Caco-2 (cell line): ENCODE measurements around the gene OR8K1. TPM values are rescaled to one million over a fixed set of nuclear protein-coding genes. Genes with fewer than 3 reads are reported as not detected.

ENCODE experiments used
- BruUV-seq: library from RNA; stranded (reverse); fragments of 400-500 nt; replicated peaks from 2 replicates; lab custom pipeline; 2021; lab: Mats Ljungman, UMichigan
- CTCF ChIA-PET: fragments of 300-600 bp; sonication (Branson Sonifier 250); formaldehyde crosslinking; loops from one replicate; lab custom pipeline; 2022; ENCODE audit warnings: antibody characterized with exemption; lab: Charles Lee
- POLR2A ChIA-PET: fragments of 300-600 bp; sonication (Branson Sonifier 250); formaldehyde crosslinking; loops from one replicate; lab custom pipeline; 2022; ENCODE audit warnings: antibody characterized with exemption; lab: Charles Lee
- DNase-seq, 2 experiments: peaks; one replicate each; pipeline versions ENCODE4 v3.0.0 to v3.0.0-alpha.2; 2020 to 2022
- H3K27me3 ChIP-seq: replicated peaks from 2 replicates; pipeline ENCODE4 v1.6.0; 2011; ENCODE audit warnings: low read length; ENCODE audit not compliant: control insufficient read depth, insufficient read depth
- H3K36me3 ChIP-seq: 2 replicates; pipeline ENCODE4 v1.5.1; 2011; ENCODE audit warnings: low read length; ENCODE audit not compliant: control insufficient read depth, insufficient read depth
- H3K4me1 ChIP-seq: fragments of 250-450 bp; sonication (Bioruptor Pico); 2 replicates; pipeline ENCODE4 v1.5.1; 2020; ENCODE audit warnings: mild to moderate bottlenecking
- H3K4me3 ChIP-seq: 2 replicates; pipeline ENCODE4 v1.5.1; 2011; ENCODE audit warnings: low read depth, mild to moderate bottlenecking, control low read depth, low read length
- H3K9me3 ChIP-seq: fragments of 250-450 bp; sonication (Bioruptor Pico); 2 replicates; pipeline ENCODE4 v1.5.1; 2020; ENCODE audit warnings: mild to moderate bottlenecking, moderate library complexity
- H3K27ac Mint-ChIP-seq: one replicate; pipeline ENCODE4 v1.8.0; 2022; ENCODE audit warnings: mixed read lengths; ENCODE audit not compliant: unreplicated experiment
- H3K27me3 Mint-ChIP-seq: one replicate; pipeline ENCODE4 v1.8.0; 2022; ENCODE audit warnings: mixed read lengths; ENCODE audit not compliant: insufficient read depth, unreplicated experiment
- H3K36me3 Mint-ChIP-seq: one replicate; pipeline ENCODE4 v1.8.0; 2022; ENCODE audit warnings: mild to moderate bottlenecking, mixed read lengths; ENCODE audit not compliant: insufficient read depth, unreplicated experiment
- H3K4me1 Mint-ChIP-seq: one replicate; pipeline ENCODE4 v1.8.0; 2022; ENCODE audit warnings: low read depth, mixed read lengths; ENCODE audit not compliant: unreplicated experiment
- H3K4me3 Mint-ChIP-seq: one replicate; pipeline ENCODE4 v1.8.0; 2022; ENCODE audit warnings: mild to moderate bottlenecking, moderate library complexity, mixed read lengths; ENCODE audit not compliant: unreplicated experiment
- H3K9me3 Mint-ChIP-seq: one replicate; pipeline ENCODE4 v1.8.0; 2022; ENCODE audit warnings: mixed read lengths; ENCODE audit not compliant: unreplicated experiment
- CTCF ChIP-seq, 2 experiments: fragments of 200-600 bp in 1 of 2; IDR thresholded peaks; 1 replicate in 1 of 2; 2 replicates in 1 of 2; pipeline versions ENCODE4 v1.5.1 to v1.8.0; 2011 to 2022; ENCODE audit warnings: antibody characterized with exemption in 1 of 2, control low read depth in 1 of 2, inconsistent platforms in 1 of 2, low read depth in 1 of 2, low read length in 1 of 2, mild to moderate bottlenecking in 1 of 2, moderate library complexity in 1 of 2; ENCODE audit not compliant: insufficient read depth in 1 of 2, severe bottlenecking in 1 of 2, unreplicated experiment in 1 of 2
- intact Hi-C: fragments of 100-400 bp; cut with micrococcal nuclease; formaldehyde crosslinking; loops from one replicate; pipeline ENCODE4 v1.10.0; 2022; ENCODE audit not compliant: unreplicated experiment
- total RNA-seq: library from RNA; stranded (reverse); gene quantifications from 2 replicates; pipeline ENCODE4 v1.2.3, GENCODE V29; 2022

The OR8K1 gene
- total RNA-seq, 1 experiment from 2014 or later, result not detected

GRCh38 chr11:56380120-56380519 is 34.3 kb downstream of the OR8K1 start:
- H3K4me1 Mint-ChIP-seq, result no peaks in the 10 kb centered on the region
- no peaks in the 10 kb centered on the region for H3K27me3 Mint-ChIP-seq
- no TSS peak for BruUV-seq
- no peak overlapping the region for H3K4me3 ChIP-seq
- H3K9me3 Mint-ChIP-seq, result no peaks in the 10 kb centered on the region
- CTCF ChIA-PET, result no interaction called here
- H3K27me3 ChIP-seq, result no peaks in the 10 kb centered on the region
- no peaks in the 10 kb centered on the region for H3K4me1 ChIP-seq
- POLR2A ChIA-PET, result no interaction called here
- intact Hi-C loops, result no loop called here
- no peaks in the 10 kb centered on the region for H3K9me3 ChIP-seq
- H3K36me3 Mint-ChIP-seq, result no peaks in the 10 kb centered on the region
- no peak for TF ChIP-seq CTCF (IDR thresholded peaks at IDR 0.05; ENCODE audit: insufficient read depth in 1 of 2, low read depth in 1 of 2, low read length in 1 of 2, severe bottlenecking in 1 of 2, unreplicated experiment in 1 of 2)
- no peak for DNase-seq
- no peaks in the 10 kb centered on the region for H3K36me3 ChIP-seq
- H3K4me3 Mint-ChIP-seq, result no peak overlapping the region
- no peak overlapping the region for H3K27ac Mint-ChIP-seq

GRCh38 chr11:56394381-56394780 is 48.5 kb downstream of the OR8K1 start:
- no peak for DNase-seq
- H3K9me3 Mint-ChIP-seq, result no peaks in the 10 kb centered on the region
- no peak for TF ChIP-seq CTCF (IDR thresholded peaks at IDR 0.05; ENCODE audit: insufficient read depth in 1 of 2, low read depth in 1 of 2, low read length in 1 of 2, severe bottlenecking in 1 of 2, unreplicated experiment in 1 of 2)

GRCh38 chr11:56396047-56396446 is 50.2 kb downstream of the OR8K1 start:
- no peaks in the 10 kb centered on the region for H3K4me1 ChIP-seq
- no peak for DNase-seq
- CTCF ChIA-PET, result no interaction called here
- POLR2A ChIA-PET, result no interaction called here
- H3K4me3 ChIP-seq, result no peak overlapping the region
- H3K9me3 ChIP-seq, result no peaks in the 10 kb centered on the region
- no peak overlapping the region for H3K27ac Mint-ChIP-seq
- no peaks in the 10 kb centered on the region for H3K4me1 Mint-ChIP-seq
- no peaks in the 10 kb centered on the region for H3K9me3 Mint-ChIP-seq
- no peak overlapping the region for H3K4me3 Mint-ChIP-seq
- no peaks in the 10 kb centered on the region for H3K27me3 ChIP-seq
- no peaks in the 10 kb centered on the region for H3K36me3 ChIP-seq
- no peaks in the 10 kb centered on the region for H3K36me3 Mint-ChIP-seq
- BruUV-seq, result no TSS peak
- intact Hi-C loops, result loop anchor here (10.0 kb wide), 1 partner anchor 451 kb away; no protein-coding TSS in a partner anchor
- TF ChIP-seq CTCF (IDR thresholded peaks at IDR 0.05; ENCODE audit: insufficient read depth in 1 of 2, low read depth in 1 of 2, low read length in 1 of 2, severe bottlenecking in 1 of 2, unreplicated experiment in 1 of 2), result peak in 1 of 2 experiments; percentile 15
- no peaks in the 10 kb centered on the region for H3K27me3 Mint-ChIP-seq

More at GRCh38 chr11:56394381-56394780, 48.5 kb downstream of the OR8K1 start:
- ChIA-PET POLR2A (no interaction called here), CTCF (no interaction called here)
- no peaks in the 10 kb centered on the region for H3K4me1 ChIP-seq
- no peaks in the 10 kb centered on the region for H3K36me3 ChIP-seq
- no peak overlapping the region for H3K4me3 ChIP-seq
- H3K27me3 ChIP-seq, result no peaks in the 10 kb centered on the region
- Mint-ChIP-seq H3K27ac (no peak overlapping the region), H3K4me3 (no peak overlapping the region), H3K36me3 (no peaks in the 10 kb centered on the region), H3K4me1 (no peaks in the 10 kb centered on the region), H3K27me3 (no peaks in the 10 kb centered on the region)
- BruUV-seq, result no TSS peak
- no peaks in the 10 kb centered on the region for H3K9me3 ChIP-seq
- intact Hi-C loops, result loop anchor here (10.0 kb wide), 1 partner anchor 450 kb away; no protein-coding TSS in a partner anchor

Other genes with a start within 250 kb of the OR8K1 start
- gene OR8H2, start 242.4 kb upstream of the OR8K1 start, total RNA-seq, result not detected in 2 replicates
- not detected in 2 replicates for gene OR8H3, start 223.7 kb upstream of the OR8K1 start, total RNA-seq
- not detected in 2 replicates for gene OR8J3, start 205.8 kb upstream of the OR8K1 start, total RNA-seq
- not detected in 2 replicates for gene OR8K5, start 185.7 kb upstream of the OR8K1 start, total RNA-seq
- gene OR5J2, start 169.4 kb upstream of the OR8K1 start, total RNA-seq, result not detected in 2 replicates
- gene OR5T2, start 111.8 kb upstream of the OR8K1 start, total RNA-seq, result not detected in 2 replicates
- not detected in 2 replicates for gene OR5T3, start 93.8 kb upstream of the OR8K1 start, total RNA-seq
- gene OR5T1, start 71.9 kb upstream of the OR8K1 start, total RNA-seq, result not detected in 2 replicates
- not detected in 2 replicates for gene OR8H1, start 53.8 kb upstream of the OR8K1 start, total RNA-seq
- gene OR8K3, start 30.9 kb upstream of the OR8K1 start, total RNA-seq, result not detected in 2 replicates
- not detected in 2 replicates for gene OR8J1, start 8.3 kb downstream of the OR8K1 start, total RNA-seq
- gene OR8U1, start 29.6 kb downstream of the OR8K1 start, total RNA-seq, result not detected in 2 replicates
- not detected in 2 replicates for gene OR5AL1, start 66.7 kb downstream of the OR8K1 start, total RNA-seq
- not detected in 2 replicates for gene OR5M3, start 127.3 kb downstream of the OR8K1 start, total RNA-seq
- gene OR5M8, start 145.3 kb downstream of the OR8K1 start, total RNA-seq, result not detected in 2 replicates
- not detected in 2 replicates for gene OR5M11, start 197.2 kb downstream of the OR8K1 start, total RNA-seq
- not detected in 2 replicates for gene OR5M10, start 231.7 kb downstream of the OR8K1 start, total RNA-seq